GM18907 (cell line): ENCODE measurements around the gene RAB2B.

Experiments
- ATAC-seq: cut with Tn5 transposase; IDR thresholded peaks from one replicate; pipeline ENCODE4 v1.9.1; 2021; ENCODE audit warnings: mild to moderate bottlenecking, moderate library complexity; ENCODE audit not compliant: unreplicated experiment

RAB2B gene

DNA sequence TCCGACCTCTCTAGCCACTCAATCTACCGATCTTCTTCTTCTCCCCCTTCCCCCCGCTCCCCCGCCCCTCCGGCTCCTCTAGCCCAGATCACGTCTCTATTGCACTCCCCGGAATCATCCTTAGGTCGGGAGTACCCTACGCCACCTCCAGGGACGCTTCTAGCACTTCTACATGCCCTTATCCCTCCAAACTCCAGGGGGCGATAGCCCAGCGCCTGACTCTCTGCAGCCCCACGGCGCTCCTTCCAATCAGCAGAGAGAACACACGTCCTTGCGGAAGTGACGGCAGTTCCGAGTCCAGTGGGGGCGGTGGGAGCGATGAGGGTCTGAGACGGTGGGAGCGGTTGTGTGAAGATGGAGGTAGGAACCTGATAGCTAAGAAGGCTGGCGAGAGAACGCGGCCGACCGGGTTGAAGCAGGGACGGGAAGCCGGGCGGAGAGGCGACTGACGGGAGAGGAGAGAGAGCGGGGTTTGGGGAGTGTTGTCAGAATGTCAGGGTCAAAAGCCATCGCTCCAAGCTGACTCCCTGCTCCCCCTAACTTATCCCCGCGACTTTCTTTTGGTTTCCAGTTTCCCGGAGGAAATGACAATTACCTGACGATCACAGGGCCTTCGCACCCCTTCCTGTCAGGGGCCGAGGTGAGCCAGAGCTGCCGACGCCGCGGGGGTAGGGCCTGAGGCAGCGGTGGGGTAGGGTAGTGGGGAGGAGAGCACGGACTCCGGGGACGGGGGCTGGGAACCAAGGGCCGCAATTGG lies at the start of gene RAB2B, which contains the start of gene TOX4:
RAB2B (minus strand) TSS at position 35 of the 757 bp plus-strand sequence. CDS start 87 bp downstream, outside the sequence.
TOX4 (plus strand) TSS at position 271 of the 757 bp plus-strand sequence; CDS start at position 355, 84 bp downstream.
- ATAC-seq, result peak; percentile 99

DNA sequence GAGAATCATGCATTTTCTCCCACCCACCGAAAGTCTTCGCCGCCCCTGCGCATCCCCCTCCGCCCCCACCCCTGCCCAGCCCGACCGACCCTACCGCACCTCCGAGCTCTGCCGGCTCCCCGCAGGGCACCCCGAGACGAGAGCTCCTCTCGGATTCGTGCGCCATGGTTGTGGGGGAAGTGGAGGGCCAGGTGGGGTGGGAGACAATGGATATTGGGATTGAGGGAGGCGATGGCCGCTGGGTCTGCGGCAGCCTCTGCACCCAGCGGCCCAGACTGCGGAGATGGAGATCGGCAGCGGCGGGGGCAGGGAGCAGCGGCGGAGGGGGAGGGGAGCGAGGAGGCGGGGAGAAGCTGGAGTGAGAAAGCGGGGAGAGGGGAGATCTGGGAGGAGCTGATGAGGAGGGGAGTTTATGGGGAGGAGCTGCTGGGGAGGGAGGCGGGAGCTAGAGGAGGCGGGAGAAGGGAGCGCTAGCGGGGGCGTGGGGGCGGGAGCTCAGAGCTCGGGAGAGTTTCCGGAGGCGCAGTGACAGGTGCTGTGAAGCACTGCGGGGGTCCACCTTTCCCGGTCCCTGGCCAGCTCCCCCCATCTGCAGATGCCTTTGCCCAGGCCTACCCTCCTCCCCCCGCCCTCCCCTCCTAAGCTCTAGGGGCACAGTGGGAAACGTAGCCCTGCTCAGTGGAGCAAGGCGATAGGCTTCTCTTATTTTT lies 49.4 kb upstream of the RAB2B start, which contains the start of gene SALL2:
SALL2 (minus strand) TSS at position 385 of the 710 bp plus-strand sequence; CDS start at position 166, 219 bp downstream.
- peak; percentile 62 for ATAC-seq

DNA sequence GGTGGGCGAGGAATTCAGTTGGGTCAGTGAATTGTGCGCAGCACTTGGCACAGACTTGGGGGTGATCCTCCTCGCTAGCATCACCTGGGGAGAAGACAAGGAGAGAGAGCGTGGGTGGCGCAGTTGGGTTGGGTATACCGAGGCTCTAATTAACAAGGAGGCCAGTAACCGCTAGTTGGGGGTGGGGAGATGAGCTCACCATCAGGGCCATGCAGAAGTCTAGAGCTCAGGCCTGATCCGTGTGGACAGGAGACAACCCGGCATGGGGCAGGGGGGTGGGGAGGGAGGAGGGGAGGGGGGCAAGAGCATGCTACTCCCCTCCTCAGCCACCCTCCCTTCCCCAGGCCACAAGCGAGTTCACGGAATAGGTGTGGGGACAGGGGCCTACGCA lies 48.8 kb upstream of the RAB2B start:
- ATAC-seq, result no peak

DNA sequence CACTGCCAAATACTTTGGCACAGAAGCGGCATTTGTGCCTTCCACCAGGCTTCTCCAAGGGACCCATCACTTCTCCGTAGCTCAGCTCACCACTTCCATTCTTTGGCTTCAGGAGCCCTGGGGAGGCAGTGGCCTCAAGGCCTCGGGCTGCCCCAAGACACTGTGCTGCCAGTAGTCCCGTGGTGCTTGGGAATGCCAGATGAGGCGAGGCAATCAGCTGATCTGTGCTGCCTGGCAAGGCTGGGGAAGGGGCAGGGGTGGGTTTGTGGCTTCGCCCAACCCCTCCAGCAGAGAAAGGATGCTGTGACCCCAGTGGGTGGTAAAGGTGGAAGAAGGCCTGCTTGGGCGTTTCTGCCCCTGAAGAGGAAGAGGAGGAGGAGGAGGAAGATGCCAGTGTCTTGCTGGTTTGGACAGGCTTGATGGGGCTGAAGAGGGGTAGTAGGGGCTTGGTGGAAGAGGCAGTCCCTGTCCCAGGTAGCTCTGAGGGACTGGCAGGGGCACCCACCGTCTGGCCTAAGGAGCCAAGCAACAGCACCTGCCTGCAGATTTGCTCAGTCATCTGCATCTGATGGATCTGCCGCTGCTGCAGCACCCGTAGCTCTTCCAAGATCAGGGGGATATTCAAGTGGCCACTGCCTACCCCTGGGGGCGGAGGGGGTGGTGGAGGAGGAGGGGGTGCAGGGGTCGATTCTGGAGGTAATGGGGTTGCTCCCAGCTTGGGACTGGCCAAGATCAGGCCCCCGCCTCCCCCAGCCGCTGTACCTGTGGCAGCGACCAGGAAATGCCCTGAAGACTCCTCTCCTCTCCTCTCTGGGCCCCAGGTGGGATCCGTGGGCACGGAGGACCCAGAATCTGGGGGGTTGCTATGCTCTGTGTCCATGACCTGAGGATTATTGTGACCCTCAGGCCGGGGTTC lies 48.1 kb upstream of the RAB2B start:
- no peak for ATAC-seq

DNA sequence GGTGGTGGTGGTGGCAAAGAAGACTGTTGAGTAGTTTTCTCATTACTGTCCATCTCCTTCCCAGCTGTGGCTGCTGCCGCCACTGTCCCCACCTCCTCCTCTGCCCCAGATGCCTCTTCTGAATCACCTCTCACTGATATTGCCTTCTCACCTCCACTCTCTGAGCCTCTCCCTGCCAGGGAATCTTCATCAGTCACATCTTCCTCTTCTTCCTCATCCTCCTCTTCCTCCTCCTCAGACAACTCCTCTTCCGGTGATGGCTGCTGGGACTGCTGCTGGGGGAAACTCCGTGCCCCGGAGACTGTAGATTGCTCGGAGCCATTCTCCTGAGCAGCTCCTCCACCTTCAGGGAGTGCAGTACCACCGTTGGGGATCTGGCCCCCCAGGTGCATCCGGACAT lies 46.4 kb upstream of the RAB2B start:
- ATAC-seq, result no peak

DNA sequence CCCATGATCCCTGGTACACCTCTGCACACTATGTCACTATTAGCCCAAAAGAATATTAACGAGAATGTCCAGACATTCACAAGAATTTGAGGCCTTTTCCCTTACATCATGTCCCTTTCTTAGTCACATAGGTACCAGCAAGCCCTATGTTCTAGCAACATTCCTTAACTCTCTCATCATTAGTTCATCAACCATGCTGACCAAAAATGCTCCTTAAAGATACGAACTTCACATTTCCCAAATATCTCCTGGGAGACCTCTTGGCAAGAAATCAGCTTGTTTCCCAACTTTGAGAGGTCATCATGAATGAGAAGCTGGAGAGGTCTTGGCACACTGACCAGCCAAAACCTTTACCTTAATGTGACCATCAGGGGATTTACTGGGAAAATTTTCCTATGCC lies 44.7 kb upstream of the RAB2B start:
- ATAC-seq, result no peak

DNA sequence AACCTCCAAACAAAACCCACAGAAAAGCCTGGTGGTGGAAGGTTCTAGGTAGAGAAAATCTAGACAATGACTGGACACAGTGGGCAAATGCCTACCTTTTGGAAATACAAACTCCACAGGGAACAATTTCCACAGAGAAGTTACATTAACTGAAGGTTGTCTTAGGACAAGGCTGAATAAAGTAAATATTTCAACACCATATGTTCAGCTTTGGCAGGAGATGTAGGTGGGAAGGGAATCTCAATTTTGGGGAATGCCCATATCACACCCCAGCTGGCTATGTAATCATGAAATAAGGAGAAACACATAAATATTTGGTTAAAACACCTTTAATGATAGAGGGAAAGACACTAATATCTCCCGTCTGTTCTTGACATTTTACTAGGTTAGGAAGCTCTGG lies 44.0 kb upstream of the RAB2B start:
- ATAC-seq, result no peak

DNA sequence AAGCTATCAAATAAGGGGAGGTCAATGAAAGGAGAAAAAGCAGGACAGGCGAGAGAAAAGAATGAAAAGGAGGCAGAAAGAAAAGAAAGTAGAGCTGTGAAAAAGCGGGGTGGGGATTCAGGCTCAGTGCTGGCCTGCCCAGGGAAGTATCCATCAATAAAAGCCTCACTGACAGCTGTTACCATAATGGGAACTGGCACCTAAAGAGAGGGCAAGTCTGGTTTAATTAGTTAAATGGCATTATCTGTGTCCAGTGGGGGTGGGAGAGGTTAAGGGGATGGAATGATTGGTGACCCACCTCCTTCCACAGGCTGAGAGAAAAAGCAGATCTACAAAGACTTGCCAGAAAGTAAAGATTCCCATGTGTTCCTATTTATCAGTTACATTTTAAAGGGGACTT lies 42.0 kb upstream of the RAB2B start:
- ATAC-seq, result no peak

DNA sequence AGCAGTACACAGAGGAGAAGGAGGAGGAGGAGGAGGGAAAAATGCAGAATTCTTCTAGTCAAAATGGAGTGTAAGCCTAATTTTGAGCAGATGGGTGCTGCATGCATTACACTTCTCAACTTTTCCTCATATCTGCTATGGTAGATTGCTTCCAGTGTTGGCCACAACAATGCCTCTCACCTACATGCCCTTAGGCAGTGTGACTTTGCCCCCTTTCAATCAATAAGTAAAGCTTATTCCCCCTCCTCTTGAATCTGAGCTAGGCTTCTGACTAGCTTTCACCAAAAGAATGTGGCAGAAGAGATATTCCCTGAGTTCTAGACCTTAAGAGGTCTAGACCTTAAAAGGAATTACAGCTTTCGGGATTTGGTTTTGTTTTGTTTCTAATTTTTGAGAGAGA lies 37.6 kb upstream of the RAB2B start:
- ATAC-seq, result no peak

DNA sequence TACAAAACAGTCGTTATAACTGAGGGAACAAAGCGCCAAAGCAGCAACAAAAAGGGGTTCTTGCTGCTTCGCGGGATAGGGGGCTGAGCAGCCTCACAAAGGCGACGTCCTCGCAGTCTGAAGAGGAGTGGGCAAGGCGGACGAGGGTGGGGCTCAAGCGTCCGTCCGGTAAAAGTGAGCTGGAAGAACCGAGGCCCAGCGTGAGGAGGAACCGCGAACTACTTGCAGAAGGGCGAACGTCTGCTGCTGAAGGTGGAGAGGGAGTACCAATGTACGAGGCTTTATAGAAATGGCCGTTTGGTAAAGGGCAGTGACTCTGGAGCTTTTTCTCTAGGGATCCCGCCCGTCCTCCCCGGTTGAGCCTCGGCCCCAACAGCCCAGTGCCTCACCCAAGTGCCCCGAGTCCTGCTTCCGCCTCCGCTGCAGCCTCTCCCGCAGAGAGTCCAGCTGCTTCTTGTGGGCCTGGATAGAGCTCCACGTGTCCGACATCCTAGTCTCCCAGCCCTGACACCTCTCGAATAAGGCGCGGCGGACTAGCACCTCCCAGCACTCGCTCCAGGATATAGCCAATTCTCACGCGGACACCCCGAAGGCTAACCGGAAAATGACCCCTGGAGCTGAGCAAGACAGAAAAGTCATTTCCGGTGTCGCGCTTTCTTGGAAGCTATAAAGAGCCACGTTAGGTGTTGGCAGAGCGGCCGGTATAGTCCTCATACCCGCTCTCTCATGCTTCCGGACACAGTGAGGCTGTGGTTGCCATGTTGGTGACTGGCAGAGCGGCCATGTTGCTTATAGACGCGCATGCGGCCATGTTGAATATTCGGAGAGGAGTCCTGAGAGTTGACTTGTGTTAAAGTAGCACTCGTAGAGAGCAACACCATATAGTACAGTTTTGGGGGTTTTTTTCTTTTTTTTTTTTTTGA lies 34.2 kb upstream of the RAB2B start, which contains the start of gene METTL3:
METTL3 (minus strand) TSS at position 606 of the 923 bp plus-strand sequence; CDS start at position 489, 117 bp downstream.
- ATAC-seq, result peak; percentile 98

DNA sequence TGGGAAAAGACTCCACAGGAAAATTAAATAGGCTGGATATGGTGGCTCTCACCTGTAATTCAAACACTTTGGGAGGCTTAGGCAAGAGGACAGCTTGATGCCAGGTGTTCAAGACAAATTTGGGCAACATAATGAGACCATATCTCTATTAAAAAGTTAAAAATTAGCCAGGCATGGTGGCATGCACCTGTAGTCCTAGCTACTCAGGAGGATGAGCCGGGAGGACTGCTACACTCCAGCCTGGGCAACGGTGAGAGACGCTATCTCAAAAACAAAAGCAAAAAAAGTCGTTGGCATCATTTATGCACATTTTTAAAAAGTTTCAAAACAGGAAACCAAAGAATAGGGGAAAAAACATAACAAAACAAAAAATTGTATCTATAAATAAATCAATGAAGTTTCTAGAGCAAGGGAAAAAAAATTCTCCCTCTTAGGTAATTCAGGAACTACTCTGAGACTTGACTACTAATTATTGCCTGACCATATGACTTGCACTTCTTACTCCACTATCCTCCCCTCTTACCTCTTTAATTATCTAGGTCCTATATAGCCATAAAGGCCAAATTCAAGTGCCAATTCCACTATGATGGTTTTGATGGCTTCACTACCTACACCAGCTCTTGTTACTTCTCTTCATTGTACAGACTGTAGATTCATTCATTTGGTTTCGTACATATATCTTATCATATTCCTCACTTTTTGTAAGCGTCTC lies 32.8 kb upstream of the RAB2B start:
- no peak for ATAC-seq

DNA sequence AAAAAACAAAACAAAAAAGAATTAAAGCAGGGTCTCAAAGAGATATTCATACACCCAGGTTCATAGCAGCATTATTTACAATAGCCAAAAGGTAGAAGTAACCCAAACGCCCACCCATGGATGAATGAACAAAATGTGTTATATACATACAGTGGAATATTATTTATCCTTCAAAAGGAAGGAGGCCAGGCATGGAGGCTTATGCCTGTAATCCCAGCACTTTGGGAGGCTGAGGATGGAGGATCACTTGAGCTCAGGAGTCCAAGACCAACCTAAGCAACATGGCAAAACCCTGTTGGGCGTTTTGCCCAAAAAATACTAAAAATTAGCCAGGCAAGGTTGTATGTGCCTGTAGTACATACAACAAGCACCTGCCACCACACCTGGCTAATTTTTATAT lies 29.8 kb upstream of the RAB2B start:
- ATAC-seq, result no peak

DNA sequence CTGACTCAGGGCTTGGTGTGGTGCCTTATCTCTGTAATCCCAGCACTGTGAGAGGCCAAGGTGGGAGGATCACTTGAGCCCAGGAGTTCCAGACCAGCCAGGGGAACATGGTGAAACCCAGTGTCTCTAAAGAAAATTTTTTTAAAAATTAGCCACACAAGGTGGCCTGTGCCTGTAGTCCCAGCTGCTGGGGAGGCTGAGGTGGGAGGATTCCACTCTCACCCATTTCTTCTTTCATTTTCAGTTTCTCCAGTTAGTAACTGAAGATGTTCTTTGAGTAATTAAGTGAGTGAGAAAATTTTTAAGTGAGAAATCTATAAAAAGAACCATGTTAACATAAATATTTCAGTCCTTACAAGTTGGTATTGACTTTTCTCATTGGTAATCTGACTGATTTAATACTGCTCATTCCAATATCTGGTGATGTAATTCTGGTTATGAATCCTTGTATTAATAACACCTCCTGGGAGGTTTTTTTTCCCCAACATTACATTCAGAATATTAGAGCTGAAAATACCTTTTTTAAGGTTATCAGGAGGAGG lies 28.3 kb upstream of the RAB2B start:
- ATAC-seq, result peak; percentile 81

DNA sequence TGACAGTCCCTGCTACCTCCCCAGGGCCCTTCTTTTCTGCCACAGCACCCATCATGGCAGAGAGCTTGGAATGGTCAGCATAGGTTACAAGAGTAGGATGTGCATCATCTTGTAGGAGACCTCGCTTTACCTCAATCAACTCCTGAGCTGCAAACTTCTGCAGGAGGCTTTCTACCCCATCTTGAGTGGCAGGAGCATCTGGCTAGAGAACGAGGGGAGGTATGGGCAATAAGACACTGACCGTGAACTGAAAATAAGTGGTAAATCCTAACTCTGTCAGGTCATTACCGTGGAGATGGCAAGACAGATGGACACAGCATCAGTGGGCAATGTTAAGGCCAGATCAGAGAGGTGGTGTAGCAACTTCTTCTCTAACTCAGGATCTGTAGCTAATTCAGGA lies 26.6 kb upstream of the RAB2B start:
- no peak for ATAC-seq

DNA sequence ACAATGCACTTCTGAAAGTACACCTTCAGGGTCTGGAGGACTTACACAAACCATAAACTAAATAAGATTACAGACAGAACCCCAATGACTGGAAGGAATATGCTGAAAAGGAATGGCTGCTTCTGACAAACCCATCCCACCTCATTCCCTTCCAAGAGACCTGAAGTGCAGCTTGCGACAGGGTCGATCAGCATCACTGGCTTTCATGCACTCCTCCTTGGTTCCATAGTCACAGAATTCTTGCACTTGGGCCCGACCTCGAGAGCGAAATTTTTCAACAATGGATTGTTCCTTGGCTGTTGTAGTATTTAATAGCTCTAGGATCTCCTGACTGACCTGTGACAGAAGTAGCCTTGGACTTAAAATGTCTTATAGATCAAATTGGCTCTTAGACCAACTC lies 24.8 kb upstream of the RAB2B start:
- ATAC-seq, result no peak

DNA sequence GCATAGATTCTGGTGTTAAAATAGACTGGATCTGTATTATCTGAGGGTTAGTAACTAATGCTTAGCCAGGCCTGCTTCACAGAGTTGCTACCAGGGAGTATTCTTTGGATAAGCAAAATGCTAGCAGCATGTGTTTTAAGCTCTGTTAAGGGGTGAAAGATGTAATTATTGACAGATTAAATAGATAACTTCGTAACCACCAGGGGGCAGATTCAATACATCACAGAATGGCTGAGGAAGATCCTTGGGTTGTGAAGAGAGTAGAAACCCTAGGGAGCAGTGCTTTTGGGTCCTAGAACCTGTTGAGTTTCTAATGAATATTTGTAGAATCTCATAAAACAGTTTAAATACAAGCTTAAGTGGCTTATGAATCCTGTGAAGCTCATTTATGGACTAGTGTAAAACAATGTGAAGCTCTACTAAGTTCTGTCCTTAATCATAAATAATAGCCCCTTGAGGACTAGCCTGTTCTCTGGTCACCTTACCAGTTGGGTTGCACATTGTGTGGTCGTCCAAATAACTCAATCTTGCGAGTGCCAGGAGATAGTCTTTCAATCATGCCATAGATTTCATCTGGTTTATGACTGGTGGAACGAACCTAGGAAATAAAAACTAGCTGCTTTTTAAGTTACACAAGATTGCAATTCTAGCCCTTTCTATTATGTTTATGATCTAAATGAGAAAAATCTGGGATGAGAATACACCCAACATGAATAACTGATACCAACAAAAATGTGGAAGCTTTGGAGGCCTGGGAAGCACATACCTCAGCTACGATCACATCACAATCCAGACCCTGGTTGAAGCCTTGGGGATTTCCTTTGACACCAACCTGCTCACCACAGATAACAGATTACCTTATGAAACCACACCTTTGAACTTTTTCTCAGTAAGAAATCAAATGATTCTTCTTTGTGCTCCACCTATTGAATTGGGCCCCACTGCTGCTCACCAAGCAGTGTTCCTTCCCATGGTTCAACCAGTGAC lies 22.1 kb upstream of the RAB2B start:
- no peak for ATAC-seq

DNA sequence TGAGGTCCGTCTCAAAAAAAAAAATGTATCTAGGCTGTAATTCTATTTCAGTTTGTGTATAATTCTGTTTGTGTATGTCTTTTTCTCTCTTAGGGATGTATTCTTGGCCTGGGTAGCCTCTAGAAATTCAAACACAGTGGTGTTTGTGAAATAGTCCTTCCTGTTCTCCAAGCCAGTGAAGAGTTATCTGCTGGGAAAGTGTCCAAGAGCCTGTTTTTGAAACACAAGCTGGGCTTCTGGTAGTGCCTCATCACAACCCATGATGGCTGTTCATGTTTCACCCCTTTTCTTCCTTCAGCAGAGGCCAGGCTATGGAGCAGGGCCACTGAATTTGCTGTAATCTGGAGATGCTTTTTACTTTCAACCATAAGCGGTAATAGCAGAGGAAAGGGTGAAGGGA lies 19.7 kb upstream of the RAB2B start:
- no peak for ATAC-seq
